ENCODE results near the gene DET1.
"Not testable (repeated sequence)": the region's sequence is repeated elsewhere in the genome, so short reads cannot be mapped to it uniquely, and the experiment has no call there.

Gene DET1

DNA sequence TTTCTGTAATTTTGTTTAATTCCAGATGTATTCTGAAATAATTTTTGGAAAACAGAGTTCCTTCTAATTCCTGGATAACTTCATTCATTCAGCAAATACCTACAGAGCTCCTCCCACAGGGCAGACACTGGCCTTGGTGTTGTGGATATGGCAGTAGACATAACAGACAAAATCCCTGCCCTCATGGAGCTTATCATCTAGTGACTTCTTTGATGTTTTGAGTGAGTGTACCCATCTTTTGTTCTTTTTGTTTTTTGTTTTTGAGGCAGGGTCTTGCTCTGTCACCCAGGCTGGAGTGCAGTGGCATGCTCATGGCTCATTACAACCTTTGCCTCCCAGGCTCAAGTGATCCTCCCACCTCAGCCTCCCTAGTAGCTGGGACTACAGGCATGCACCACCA, 21.1 kb downstream of the DET1 start:
- no peak for DNase-seq
- no peak overlapping the region for H3K27ac ChIP-seq
- TF ChIP-seq, protein P1, sequence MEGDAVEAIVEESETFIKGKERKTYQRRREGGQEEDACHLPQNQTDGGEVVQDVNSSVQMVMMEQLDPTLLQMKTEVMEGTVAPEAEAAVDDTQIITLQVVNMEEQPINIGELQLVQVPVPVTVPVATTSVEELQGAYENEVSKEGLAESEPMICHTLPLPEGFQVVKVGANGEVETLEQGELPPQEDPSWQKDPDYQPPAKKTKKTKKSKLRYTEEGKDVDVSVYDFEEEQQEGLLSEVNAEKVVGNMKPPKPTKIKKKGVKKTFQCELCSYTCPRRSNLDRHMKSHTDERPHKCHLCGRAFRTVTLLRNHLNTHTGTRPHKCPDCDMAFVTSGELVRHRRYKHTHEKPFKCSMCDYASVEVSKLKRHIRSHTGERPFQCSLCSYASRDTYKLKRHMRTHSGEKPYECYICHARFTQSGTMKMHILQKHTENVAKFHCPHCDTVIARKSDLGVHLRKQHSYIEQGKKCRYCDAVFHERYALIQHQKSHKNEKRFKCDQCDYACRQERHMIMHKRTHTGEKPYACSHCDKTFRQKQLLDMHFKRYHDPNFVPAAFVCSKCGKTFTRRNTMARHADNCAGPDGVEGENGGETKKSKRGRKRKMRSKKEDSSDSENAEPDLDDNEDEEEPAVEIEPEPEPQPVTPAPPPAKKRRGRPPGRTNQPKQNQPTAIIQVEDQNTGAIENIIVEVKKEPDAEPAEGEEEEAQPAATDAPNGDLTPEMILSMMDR (IDR thresholded peaks at IDR 0.05; ENCODE audit: low read depth, low read length) = no peak
- H3K27me3 ChIP-seq (ENCODE audit: insufficient read depth, low read depth, severe bottlenecking) = no peaks in the 10 kb centered on the region
- no peak overlapping the region for H3K4me3 ChIP-seq (ENCODE audit: low read depth, low read length)
- peaks cover 36% of the 10 kb centered on the region for H3K36me3 ChIP-seq
- peaks cover 6% of the 10 kb centered on the region for H3K9me3 ChIP-seq (ENCODE audit: severe bottlenecking)

GRCh38 chr15:88524094-88524493, 22.4 kb downstream of the DET1 start:
- H3K27me3 ChIP-seq (ENCODE audit: insufficient read depth, low read depth, severe bottlenecking); H3K9me3 ChIP-seq (ENCODE audit: severe bottlenecking); H3K27ac ChIP-seq; DNase-seq; H3K4me3 ChIP-seq (ENCODE audit: low read depth, low read length): not testable (repeated sequence)
- peaks cover 29% of the 10 kb centered on the region for H3K36me3 ChIP-seq

GRCh38 chr15:88518903-88519302, 27.6 kb downstream of the DET1 start:
- no peak overlapping the region for H3K4me3 ChIP-seq (ENCODE audit: low read depth, low read length)
- H3K27me3 ChIP-seq (ENCODE audit: insufficient read depth, low read depth, severe bottlenecking) = no peaks in the 10 kb centered on the region
- H3K36me3 ChIP-seq = 0 out of 2 replicates have a peak, but pooled peaks cover 5% of the 10 kb centered on the region
- no peak for DNase-seq
- H3K27ac ChIP-seq = no peak overlapping the region
- TF ChIP-seq, protein P1 (IDR thresholded peaks at IDR 0.05; ENCODE audit: low read depth, low read length) = no peak
- peaks cover 3% of the 10 kb centered on the region for H3K9me3 ChIP-seq (ENCODE audit: severe bottlenecking)

GRCh38 chr15:88513195-88513594, 33.3 kb downstream of the DET1 start:
- DNase-seq = no peak
- H3K9me3 ChIP-seq (ENCODE audit: severe bottlenecking) = no peaks in the 10 kb centered on the region
- TF ChIP-seq, protein P1 (IDR thresholded peaks at IDR 0.05; ENCODE audit: low read depth, low read length) = no peak
- H3K27ac ChIP-seq = no peak overlapping the region
- H3K27me3 ChIP-seq (ENCODE audit: insufficient read depth, low read depth, severe bottlenecking) = no peaks in the 10 kb centered on the region
- H3K4me3 ChIP-seq (ENCODE audit: low read depth, low read length) = no peak overlapping the region
- peaks cover 13% of the 10 kb centered on the region; the same call in 1 of the 2 replicates for H3K36me3 ChIP-seq

DNA sequence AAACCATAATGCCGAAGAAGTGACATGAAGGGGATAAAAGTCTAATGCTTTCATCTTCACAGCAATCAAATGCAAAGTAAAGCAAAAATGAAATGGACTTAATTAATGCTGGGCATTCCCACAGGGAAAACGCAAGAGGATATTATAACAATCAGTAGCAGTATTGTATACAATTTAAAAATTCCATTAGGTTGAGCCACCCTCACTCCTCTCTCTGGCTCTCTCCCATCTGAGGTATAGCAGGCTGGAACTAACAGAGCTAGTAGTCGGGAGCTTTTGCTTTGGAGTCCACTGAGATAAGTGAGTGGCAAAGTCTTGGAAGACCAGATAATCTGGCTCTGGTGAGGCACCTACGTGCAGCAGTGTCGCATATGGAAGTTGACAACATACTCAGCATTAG, 33.9 kb downstream of the DET1 start:
- no peak overlapping the region for H3K4me3 ChIP-seq (ENCODE audit: low read depth, low read length)
- no peak overlapping the region for H3K27ac ChIP-seq
- peaks cover 5% of the 10 kb centered on the region for H3K9me3 ChIP-seq (ENCODE audit: severe bottlenecking)
- TF ChIP-seq, protein P1 (IDR thresholded peaks at IDR 0.05; ENCODE audit: low read depth, low read length) = no peak
- DNase-seq = no peak
- peaks cover 13% of the 10 kb centered on the region; the same call in 1 of the 2 replicates for H3K36me3 ChIP-seq
- no peaks in the 10 kb centered on the region for H3K27me3 ChIP-seq (ENCODE audit: insufficient read depth, low read depth, severe bottlenecking)

- Histone ChIP-seq H3K4me3 (ENCODE audit: low read depth, low read length) (no peak overlapping the region), H3K9me3 (ENCODE audit: severe bottlenecking) (peaks cover 5% of the 10 kb centered on the region), H3K27ac (no peak overlapping the region), H3K27me3 (ENCODE audit: insufficient read depth, low read depth, severe bottlenecking) (no peaks in the 10 kb centered on the region), H3K36me3 (peaks cover 15% of the 10 kb centered on the region; the same call in 1 of the 2 replicates)
- TF ChIP-seq, protein P1 (IDR thresholded peaks at IDR 0.05; ENCODE audit: low read depth, low read length) = no peak
- no peak for DNase-seq
Observed at GRCh38 chr15:88512078-88512477, 34.4 kb downstream of the DET1 start.
